Fibroblast of mammary gland (primary cell): ENCODE measurements around the gene PARD3B.

Experiments
- DNase-seq: peaks from one replicate; pipeline ENCODE4 v3.0.0-alpha.2; 2010; ENCODE audit warnings: low read depth
- H3K4me3 ChIP-seq: 2 replicates; pipeline ENCODE4 v1.5.1; 2011; ENCODE audit warnings: low read depth, mild to moderate bottlenecking, low read length, moderate library complexity; ENCODE audit not compliant: control insufficient read depth
- TF ChIP-seq, protein P1 (sequence below): conservative IDR thresholded peaks from 2 replicates; pipeline ENCODE4 v1.5.1; 2011; ENCODE audit warnings: low read depth, low read length, inconsistent platforms; ENCODE audit not compliant: control insufficient read depth, insufficient read depth

PARD3B gene

DNA sequence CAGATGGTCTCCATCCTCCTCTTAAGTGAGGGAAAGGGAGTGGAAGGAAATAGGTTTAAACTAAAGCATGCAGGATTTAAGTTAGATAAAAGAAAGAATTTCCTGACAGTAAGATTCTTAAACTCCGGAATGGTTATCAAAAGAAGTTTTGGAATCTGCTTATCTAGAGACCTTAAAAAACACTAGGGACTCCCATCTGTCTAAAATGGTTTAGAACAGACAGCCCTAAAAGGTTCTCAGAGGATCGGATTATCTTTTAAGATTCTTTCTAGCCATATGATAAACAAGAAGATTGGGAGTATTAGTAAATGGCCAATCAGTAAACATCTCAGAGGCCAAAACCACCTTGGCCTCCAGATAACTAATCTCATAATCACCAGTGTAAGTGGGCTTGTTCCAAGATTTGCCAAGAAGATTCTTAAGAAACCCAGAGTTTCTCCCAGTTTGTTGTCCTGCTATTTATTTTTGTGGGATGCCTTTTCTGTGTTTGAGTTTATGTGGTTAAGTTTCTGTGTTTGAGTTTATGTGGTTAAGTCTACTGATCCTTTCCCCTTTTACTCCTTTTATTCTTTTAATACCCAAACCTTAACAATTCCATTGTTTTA lies 822.2 kb downstream of the PARD3B start:
- no peak for DNase-seq
- no peak overlapping the region for H3K4me3 ChIP-seq
- TF ChIP-seq, protein P1, sequence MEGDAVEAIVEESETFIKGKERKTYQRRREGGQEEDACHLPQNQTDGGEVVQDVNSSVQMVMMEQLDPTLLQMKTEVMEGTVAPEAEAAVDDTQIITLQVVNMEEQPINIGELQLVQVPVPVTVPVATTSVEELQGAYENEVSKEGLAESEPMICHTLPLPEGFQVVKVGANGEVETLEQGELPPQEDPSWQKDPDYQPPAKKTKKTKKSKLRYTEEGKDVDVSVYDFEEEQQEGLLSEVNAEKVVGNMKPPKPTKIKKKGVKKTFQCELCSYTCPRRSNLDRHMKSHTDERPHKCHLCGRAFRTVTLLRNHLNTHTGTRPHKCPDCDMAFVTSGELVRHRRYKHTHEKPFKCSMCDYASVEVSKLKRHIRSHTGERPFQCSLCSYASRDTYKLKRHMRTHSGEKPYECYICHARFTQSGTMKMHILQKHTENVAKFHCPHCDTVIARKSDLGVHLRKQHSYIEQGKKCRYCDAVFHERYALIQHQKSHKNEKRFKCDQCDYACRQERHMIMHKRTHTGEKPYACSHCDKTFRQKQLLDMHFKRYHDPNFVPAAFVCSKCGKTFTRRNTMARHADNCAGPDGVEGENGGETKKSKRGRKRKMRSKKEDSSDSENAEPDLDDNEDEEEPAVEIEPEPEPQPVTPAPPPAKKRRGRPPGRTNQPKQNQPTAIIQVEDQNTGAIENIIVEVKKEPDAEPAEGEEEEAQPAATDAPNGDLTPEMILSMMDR = no peak

DNA sequence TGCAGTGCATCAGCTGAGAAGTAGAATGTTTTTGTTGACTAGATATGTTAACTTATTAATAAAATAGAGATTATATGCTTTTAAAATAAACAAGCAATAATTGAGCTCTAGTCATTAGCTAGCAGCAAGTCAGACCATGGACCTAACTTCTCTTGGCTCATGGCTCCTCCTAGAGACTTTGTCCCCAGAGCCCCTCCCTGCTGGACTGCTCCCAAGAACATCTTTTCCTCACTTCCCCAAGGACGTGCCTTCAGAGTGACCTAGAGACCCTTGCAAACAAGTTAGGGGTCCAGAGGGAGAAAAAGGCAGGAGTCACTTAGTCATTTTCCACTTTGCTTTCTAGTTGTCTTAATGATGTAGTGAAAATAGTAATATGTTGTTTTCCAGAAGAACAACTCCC lies 824.5 kb downstream of the PARD3B start:
- no peak overlapping the region for H3K4me3 ChIP-seq
- DNase-seq = no peak
- TF ChIP-seq, protein P1 = no peak

DNA sequence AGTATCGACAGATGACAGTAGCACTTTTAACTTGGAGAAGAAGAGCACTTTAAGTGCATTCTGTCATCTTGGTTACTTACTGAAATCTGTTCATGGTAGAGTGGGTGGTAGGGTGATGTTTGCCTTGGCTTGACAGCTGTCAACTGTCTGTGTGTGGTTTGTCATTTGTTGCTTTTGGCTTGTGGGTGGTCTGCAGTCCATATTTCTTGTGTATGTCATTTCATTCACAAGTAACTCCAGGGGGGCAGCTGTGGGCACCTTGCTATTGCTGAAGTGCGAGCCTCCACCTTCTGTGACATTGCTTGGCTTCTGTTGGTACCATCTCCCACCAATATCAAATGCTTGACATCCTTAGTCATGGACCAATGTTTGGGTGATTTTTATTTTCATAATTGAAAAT lies 825.5 kb downstream of the PARD3B start:
- TF ChIP-seq, protein P1 = no peak
- DNase-seq = no peak
- no peak overlapping the region for H3K4me3 ChIP-seq

DNA sequence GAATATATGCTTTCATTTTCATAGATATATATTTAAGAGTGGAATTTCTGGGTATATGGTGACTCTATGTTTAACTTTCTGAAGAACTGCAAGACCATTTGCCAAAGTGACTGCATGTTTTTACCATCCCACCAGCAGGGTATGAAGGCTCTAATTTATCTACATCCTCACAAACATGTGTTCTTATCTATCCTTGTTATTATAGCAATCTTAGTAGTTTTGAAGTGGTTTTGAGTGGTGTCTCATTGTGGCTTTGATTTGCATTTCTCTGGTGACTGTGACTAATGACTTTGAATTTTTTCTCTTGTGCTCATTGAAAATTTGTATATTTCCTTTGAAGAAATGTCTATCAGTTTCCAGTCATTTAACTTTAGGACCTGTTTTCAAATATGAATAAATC lies 826.9 kb downstream of the PARD3B start:
- TF ChIP-seq, protein P1 = no peak
- H3K4me3 ChIP-seq = no peak overlapping the region
- DNase-seq = peak; percentile 63

DNA sequence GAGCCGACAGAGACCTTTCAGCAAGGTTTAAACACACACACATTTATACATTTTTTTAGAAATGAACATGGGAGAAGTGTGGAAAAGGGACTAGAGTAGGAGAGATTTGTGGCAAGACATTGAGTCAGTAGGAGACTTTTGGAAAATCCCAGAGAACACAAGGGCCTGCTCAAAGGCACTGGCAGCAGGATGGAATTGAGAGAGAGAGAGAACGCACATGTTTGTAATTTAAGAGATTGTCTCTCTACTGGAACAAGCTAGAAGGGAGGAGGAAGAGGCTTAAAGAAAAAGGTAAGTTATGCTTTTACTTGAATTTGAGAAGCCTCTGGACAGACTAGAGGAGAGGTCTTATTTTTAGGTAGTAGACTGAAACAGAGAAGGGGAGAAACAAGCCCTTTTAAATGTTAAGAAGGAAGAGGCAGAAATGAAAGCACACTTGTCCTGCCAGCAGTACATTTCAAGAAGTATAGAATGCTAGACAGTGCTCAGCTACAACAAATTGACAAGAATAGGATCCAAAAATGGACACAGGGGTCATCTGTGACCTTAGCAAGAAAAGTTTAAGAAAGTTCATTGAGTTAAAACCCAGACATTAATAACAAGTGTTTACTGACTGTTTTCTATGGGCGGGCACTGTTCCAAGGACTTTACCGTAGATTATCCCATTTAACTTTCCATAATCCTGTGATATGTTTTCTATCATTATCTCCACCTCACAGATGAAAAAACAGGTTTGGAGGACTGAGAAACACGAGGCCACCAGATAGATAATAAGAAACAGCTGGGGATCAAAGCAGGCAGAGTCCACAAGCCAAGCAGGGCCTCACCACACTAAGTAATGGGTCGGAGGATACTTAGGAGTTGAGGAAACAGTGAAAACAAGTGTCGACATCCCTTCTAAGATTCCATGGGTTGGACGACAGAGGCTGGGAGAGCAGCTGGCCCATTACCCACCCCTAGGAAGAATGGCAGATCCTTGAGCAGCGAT lies 830.5 kb downstream of the PARD3B start:
- peak; percentile 59 for DNase-seq
- TF ChIP-seq, protein P1 = no peak
- no peak overlapping the region for H3K4me3 ChIP-seq

DNA sequence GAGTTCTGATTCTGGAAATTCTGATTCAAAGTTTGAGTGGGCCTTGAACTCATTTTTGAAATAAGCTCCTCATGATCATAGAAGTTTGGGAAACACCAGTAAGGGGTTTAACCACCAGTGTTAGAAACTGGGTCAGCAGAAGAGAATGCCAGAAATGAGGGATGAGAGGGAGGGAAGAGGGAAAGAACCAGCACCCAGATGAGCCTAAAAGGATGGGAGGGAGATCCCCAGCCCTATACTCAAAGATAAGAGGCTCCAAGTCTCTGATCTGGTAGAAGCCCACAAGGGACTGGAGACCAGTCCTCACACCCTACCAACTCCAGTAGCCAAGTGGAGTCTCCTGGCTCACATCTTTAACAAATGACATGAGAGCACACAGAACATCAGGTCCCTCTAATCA lies 832.0 kb downstream of the PARD3B start:
- TF ChIP-seq, protein P1 = no peak
- no peak for DNase-seq
- no peak overlapping the region for H3K4me3 ChIP-seq
